ENCODE data around the gene ROR1. TPM values are rescaled to one million over a fixed set of nuclear protein-coding genes. Genes with fewer than 3 reads are reported as not detected.

The ROR1 gene
- total and polyA plus RNA-seq, 9 of the 15 experiments (the other 6 are each of a cell fraction or from before 2014, with no cell fraction given) = 0.02 TPM; not detected in 8

- no peak for TF ChIP-seq AFF1 (IDR thresholded peaks at IDR 0.05; ENCODE audit: low read depth in 1 of 2, partially characterized antibody in 2 of 2)
- no peak for TF ChIP-seq YY1 (IDR thresholded peaks at IDR 0.05; ENCODE audit: borderline replicate concordance in 1 of 3, control insufficient read depth in 1 of 3, extremely low read depth in 1 of 3, insufficient read depth in 3 of 3, insufficient read length in 1 of 3, insufficient replicate concordance in 2 of 3, low read depth in 1 of 3, low read length in 2 of 3)
Observed at GRCh38 chr1:63802109-63802508, 28.3 kb downstream of the ROR1 start (continued).

- BruUV-seq (replicated peaks) = no TSS peak
- H3K9me3 ChIP-seq (replicated peaks; ENCODE audit: control insufficient read depth, insufficient read depth, low read depth, low read length) = no peaks in the 10 kb centered on the region
- POLR2A ChIA-PET = no interaction called here
- no peaks in the 10 kb centered on the region for H3K27me3 ChIP-seq (ENCODE audit: control insufficient read depth in 2 of 2, insufficient read depth in 2 of 2, low read length in 2 of 2)
- ATAC-seq (no peak), DNase-seq (ENCODE audit: extremely low read depth in 1 of 4, low spot score in 3 of 4) (no peak), FAIRE-seq (no peak)
- in situ Hi-C loops (cut with MboI) = no loop called here
- WGBS (ENCODE audit: insufficient coverage, low coverage, missing lambda C conversion rate) = 0% methylated on average over 5 of the region's 5 CpGs
- H4K20me1 ChIP-seq (replicated peaks; ENCODE audit: control insufficient read depth, insufficient read depth, low read length) = no peaks in the 10 kb centered on the region
- H3K36me3 ChIP-seq (ENCODE audit: control insufficient read depth, insufficient read depth, low read length) = no peaks in the 10 kb centered on the region
- no peaks in the 10 kb centered on the region for H3K9me1 ChIP-seq (ENCODE audit: control insufficient read depth, insufficient read depth, low read length)
- no peak overlapping the region for H3K4me2 ChIP-seq (ENCODE audit: insufficient read depth, low read length)
- H3K4me3 ChIP-seq = no peak overlapping the region
- intact Hi-C loops (cut with micrococcal nuclease) = no loop called here
- TF ChIP-seq ZBED1 (IDR thresholded peaks at IDR 0.05) = no peak
- no peaks in the 10 kb centered on the region for H3K79me2 ChIP-seq (ENCODE audit: control insufficient read depth, insufficient read depth, low read length)
- H3K9ac ChIP-seq (ENCODE audit: insufficient read depth in 1 of 2, low read depth in 2 of 2, low read length in 2 of 2) = no peak overlapping the region
- CTCF ChIA-PET (ENCODE audit: low intra/inter-chr PET ratio) = no interaction called here
- no peak overlapping the region for H2AFZ ChIP-seq (ENCODE audit: low read depth, low read length)
- no peaks in the 10 kb centered on the region for H3K4me1 ChIP-seq (replicated peaks in 1 of 2; ENCODE audit: control insufficient read depth in 2 of 2, insufficient read depth in 2 of 2, low read length in 2 of 2)
- no peak overlapping the region for H3K27ac ChIP-seq (ENCODE audit: extremely low read depth, low read depth, low read length)
Observed at GRCh38 chr1:63804829-63805484, 31.1 kb downstream of the ROR1 start.
